Adrenal gland (tissue), 5 donors: Measurements from ENCODE around the gene MACROH2A1.

Experiments
- POLR2A ChIP-seq, 2 donors: fragments of 450-650 bp; IDR thresholded peaks; one replicate each; pipeline ENCODE4 v1.6.1; 2017; ENCODE audit warnings: antibody characterized with exemption in 2 of 2, mild to moderate bottlenecking in 2 of 2, moderate library complexity in 1 of 2
- TF ChIP-seq, protein P1 (sequence below), 6 experiments: fragments of 450-650 bp in 4 of 6; fragments of 200-600 bp in 2 of 6; sonication (generic) in 1 of 6; IDR thresholded peaks; 1 replicate in 5 of 6; 2 replicates in 1 of 6; pipeline versions ENCODE4 v1.5.1 to v1.8.0; 2016 to 2021; ENCODE audit warnings: antibody characterized with exemption in 6 of 6, mild to moderate bottlenecking in 2 of 6, moderate library complexity in 1 of 6
- donor health status: DM: no; HTN: no; CAD: no.

DNA sequence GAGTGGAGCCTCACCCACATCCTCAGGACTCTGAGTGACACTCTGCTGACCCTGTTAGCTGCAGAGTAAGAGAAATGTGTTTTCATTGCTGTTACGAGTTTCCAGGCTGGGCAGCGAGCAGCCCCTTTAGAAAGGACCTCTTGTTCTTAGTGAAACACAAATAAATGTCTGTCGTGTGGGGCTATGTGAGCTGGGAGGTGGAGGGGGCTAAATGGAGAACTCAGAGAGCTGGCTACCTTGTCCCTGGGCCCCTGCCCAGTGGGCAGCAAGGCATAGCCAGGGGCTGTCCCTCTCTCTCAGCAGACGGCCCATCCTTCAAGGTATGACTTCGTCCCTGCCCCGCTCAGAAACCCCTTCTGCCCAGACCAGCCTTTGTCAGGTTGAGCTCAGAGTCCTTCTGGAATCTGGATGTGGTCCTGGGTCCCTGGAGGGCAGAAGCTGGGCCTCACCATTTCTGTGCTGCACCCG is 38.0 kb upstream of the MACROH2A1 start:
- TF ChIP-seq, protein P1, sequence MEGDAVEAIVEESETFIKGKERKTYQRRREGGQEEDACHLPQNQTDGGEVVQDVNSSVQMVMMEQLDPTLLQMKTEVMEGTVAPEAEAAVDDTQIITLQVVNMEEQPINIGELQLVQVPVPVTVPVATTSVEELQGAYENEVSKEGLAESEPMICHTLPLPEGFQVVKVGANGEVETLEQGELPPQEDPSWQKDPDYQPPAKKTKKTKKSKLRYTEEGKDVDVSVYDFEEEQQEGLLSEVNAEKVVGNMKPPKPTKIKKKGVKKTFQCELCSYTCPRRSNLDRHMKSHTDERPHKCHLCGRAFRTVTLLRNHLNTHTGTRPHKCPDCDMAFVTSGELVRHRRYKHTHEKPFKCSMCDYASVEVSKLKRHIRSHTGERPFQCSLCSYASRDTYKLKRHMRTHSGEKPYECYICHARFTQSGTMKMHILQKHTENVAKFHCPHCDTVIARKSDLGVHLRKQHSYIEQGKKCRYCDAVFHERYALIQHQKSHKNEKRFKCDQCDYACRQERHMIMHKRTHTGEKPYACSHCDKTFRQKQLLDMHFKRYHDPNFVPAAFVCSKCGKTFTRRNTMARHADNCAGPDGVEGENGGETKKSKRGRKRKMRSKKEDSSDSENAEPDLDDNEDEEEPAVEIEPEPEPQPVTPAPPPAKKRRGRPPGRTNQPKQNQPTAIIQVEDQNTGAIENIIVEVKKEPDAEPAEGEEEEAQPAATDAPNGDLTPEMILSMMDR (IDR thresholded peaks at IDR 0.05), result no peak
- TF ChIP-seq POLR2A (IDR thresholded peaks at IDR 0.05), result no peak
